SIG-M5 treated with dmso at 0.1 percent for 504 hours (cell line): Measurements from ENCODE around the gene MDFIC2.

ENCODE experiments used
- DNase-seq: peaks from one replicate; lab custom pipeline; 2025; ENCODE audit not compliant: unreplicated experiment; lab: John Stamatoyannopoulos, UW

Gene MDFIC2

GRCh38 chr3:70183781-70184504, 128.5 kb downstream of the MDFIC2 start:
- no peak for DNase-seq

DNA sequence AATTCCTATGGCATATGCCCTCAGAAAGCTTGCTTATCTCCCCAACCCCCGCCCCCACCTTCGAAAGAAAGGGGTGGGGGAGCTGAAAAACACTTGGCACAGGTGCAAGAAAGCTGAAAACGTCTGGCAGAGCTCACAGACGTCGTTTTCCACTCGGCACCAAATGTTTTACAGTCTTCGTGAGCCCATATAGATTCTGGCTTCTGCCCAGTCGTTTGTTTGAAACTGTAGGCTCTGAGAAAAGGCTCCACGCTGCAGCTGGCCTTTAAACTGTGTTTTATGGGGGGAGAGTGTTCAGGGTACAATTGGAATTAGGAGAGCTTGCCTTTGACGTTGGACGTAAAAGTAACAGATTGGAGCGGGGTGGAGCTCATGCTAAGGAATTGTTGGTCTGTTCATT, 130.3 kb downstream of the MDFIC2 start:
- no peak for DNase-seq

DNA sequence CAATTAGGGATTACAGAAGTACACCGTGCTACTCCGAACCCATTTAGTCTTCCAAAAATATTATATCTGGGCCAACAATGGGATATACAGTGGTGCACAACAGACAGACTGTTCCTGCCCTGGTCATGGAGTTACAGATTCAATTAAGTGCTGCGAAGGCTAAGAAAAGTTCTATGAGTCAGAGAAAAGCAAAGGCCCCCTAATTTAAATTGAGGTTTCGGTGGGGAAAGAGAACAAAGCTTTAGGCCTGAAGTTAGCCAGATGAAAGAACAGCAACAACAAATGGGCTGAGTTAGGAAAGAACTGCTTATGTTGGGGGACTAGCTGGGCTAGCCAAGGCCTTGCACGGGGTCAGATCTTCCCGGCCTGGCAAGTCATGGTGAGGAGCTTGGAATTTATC, 131.8 kb downstream of the MDFIC2 start:
- DNase-seq: no peak

DNA sequence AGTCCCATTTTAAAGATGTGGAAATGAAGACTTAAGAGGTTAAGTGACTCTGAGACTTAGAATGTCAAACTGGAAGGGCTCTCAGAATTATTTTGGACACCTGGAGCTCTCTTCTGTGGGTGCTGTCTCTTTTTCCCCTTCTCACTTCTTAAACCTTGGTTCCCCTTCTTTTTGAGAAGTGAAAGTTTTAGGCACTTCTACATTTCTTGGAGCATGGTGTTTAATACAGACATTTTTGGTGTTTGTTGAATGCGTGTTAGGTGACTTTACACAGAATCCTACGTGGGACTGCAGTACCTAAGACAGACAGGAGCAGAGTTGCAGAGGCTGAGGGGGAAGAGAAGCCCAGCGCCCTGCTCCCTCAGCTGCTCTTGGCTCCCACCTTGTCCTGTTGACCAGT, 133.3 kb downstream of the MDFIC2 start:
- peak; percentile 25 for DNase-seq

- DNase-seq: no peak
Measured at GRCh38 chr3:70177881-70178645, 134.4 kb downstream of the MDFIC2 start.

DNA sequence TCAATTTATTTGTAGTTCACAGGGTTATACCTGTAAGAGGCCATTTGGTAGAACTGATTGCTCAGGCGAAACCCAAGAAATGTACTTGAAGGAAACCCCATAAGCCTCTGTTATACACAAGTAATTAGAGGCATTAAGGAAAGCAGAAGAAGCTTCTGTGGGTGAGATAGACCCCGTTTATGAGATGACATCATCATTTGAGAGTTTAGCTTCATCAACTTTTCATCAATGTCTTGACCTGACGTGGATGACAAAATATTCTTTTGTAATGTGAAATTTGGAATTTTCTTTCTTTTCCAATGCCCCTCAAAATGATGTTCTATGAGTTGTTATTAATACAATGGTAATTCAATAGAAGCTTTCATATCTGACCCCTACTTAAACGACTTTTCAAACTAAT, 136.2 kb downstream of the MDFIC2 start:
- DNase-seq: no peak

GRCh38 chr3:70156808-70157207, 155.6 kb downstream of the MDFIC2 start:
- DNase-seq: no peak

DNA sequence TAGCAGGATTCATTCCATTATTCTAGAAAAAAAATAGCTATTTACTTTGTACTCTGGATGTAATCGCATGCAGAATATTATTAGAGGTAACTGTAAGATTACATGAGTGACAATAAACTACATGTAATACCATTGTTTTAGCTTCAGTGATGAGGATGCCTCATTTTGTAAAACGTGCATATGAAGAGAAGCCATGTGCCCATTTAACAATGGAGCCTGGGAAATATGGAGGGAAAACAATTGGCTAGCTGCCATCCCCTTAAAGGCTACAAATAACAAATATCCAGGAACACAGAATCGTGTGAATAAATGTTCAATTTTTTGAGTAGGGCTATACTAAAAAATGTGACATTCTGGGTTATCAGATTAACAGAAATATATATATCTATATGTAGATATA, 161.8 kb downstream of the MDFIC2 start:
- DNase-seq: no peak

DNA sequence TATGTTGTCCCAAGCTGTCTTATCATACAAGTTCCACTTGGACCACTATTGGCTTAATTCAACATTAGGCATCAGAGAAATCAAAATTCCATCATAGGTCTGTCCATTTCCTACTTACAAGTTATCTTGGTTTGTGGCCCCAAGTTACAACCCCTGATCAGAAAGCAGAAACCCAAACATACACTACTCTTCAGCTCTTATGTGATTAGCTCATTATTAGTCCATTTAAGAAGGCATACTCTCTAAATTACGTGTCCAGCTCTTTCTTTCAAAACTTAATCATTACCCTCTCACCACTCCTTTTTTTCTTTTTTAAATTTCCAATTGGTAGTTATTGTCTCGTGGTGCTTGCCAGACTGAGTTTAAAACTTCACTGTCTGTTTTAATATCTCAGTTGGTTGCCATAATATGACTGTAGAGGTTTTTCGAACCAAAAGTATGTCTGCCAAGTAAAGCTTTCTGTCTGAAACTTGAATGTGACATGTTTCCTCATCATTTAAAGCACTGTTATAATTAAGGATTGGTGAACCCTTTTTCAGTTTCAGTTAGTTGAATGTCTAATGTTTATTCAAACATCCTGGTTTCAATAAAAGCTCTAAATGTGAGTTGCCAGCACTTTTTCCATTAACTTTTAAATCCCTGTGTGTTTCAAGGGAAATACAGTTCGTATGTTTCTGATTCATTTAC, 162.6 kb downstream of the MDFIC2 start:
- DNase-seq: no peak
